ENCODE data around the gene IHH.

IHH gene

GRCh38 chr2:219022041-219022440 is 38.7 kb downstream of the IHH start:
- no peak for FAIRE-seq
- no peak for DNase-seq (ENCODE audit: insufficient read length, low spot score)

GRCh38 chr2:219021591-219021990 is 39.1 kb downstream of the IHH start:
- DNase-seq (ENCODE audit: insufficient read length, low spot score) = no peak
- FAIRE-seq = no peak

DNA sequence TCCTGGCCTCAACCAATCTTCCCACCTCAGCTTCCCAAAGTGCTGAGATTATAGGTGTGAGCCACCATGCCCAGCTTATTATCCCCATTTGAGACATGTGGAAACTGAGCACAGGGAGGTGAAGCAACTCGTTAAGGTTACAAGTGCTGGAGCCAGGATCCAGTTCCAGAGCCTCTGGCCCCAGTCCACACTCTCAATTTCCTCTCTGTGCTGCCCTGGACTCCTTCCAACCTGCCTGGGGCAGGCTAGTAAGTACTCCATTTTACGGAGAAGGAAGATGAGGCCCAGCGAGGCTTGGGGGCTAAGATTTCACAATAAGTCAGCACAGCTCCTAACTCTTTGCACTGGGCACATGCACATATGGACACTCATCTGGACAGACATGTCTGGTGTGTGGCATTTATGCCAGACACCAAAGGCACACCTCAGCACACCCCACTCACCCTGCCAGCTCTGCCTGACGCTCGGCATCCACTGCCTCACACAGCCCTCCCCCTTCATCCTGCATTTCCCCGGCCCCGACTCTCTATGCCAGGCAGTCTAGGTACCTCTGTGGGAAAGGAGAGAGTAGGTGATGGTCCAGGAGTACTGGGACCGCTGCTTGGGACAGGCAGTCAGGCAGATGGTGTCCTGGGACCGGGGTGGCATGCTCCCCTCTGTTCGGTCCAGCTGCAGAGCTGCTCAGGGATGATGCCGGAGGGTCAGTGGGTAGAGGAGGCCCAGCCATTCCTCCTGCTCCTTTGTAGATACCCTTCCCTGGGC is 39.9 kb downstream of the IHH start:
- FAIRE-seq = no peak
- no peak for DNase-seq (ENCODE audit: insufficient read length, low spot score)

GRCh38 chr2:219019436-219019835 is 41.3 kb downstream of the IHH start:
- no peak for DNase-seq (ENCODE audit: insufficient read length, low spot score)
- no peak for FAIRE-seq

- FAIRE-seq (no peak), DNase-seq (ENCODE audit: insufficient read length, low spot score) (no peak)
Measured at GRCh38 chr2:219018726-219019125, 42.0 kb downstream of the IHH start.

GRCh38 chr2:219018286-219018685 is 42.4 kb downstream of the IHH start:
- FAIRE-seq = no peak
- no peak for DNase-seq (ENCODE audit: insufficient read length, low spot score)

GRCh38 chr2:219017201-219017931 is 43.4 kb downstream of the IHH start:
- FAIRE-seq = no peak
- DNase-seq (ENCODE audit: insufficient read length, low spot score) = no peak

GRCh38 chr2:219016721-219017120 is 44.0 kb downstream of the IHH start:
- no peak for FAIRE-seq

GRCh38 chr2:219010873-219011272 is 49.8 kb downstream of the IHH start:
- no peak for FAIRE-seq
- no peak for DNase-seq (ENCODE audit: insufficient read length, low spot score)

More at GRCh38 chr2:219016721-219017120, 44.0 kb downstream of the IHH start:
- DNase-seq (ENCODE audit: insufficient read length, low spot score) = no peak

- FAIRE-seq = no peak
- peak; percentile 53 for DNase-seq (ENCODE audit: insufficient read length, low spot score)
Measured at GRCh38 chr2:219010162-219010756, 50.5 kb downstream of the IHH start.

- no peak for FAIRE-seq
- no peak for DNase-seq (ENCODE audit: insufficient read length, low spot score)
Measured at GRCh38 chr2:219009294-219009693, 51.4 kb downstream of the IHH start.

Data from GM19239 (cell line).